ENCODE measurements around the gene TRMT1.

DNA sequence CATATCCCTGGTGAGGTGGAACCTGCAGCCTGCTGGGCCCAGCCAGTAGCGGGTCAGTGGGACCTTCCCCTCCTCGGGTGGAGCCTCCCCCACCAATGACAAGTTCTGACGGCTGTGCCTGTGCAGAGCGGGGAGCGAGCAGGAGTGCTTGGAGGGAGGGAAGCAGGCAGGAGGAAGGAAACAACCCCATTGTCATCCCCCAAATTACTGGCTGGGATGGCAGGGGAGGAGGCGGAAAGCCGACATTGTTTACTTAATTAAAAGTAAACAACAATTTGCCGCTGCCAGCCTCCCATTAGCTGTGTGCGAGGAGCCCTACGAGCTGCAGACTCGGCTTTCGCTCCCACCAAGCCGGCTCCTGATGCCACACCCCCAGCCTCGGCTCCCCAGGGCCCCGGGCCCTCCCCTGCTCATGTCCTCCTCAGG, 59.4 kb downstream of the TRMT1 start:
- TF ChIP-seq POLR2A (IDR thresholded peaks at IDR 0.05), result no peak
- TF ChIP-seq, protein P1, sequence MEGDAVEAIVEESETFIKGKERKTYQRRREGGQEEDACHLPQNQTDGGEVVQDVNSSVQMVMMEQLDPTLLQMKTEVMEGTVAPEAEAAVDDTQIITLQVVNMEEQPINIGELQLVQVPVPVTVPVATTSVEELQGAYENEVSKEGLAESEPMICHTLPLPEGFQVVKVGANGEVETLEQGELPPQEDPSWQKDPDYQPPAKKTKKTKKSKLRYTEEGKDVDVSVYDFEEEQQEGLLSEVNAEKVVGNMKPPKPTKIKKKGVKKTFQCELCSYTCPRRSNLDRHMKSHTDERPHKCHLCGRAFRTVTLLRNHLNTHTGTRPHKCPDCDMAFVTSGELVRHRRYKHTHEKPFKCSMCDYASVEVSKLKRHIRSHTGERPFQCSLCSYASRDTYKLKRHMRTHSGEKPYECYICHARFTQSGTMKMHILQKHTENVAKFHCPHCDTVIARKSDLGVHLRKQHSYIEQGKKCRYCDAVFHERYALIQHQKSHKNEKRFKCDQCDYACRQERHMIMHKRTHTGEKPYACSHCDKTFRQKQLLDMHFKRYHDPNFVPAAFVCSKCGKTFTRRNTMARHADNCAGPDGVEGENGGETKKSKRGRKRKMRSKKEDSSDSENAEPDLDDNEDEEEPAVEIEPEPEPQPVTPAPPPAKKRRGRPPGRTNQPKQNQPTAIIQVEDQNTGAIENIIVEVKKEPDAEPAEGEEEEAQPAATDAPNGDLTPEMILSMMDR (IDR thresholded peaks at IDR 0.05), result no peak
